HG03469 (cell line): Measurements from ENCODE around the gene TAS2R30.
"Not testable (repeated sequence)": the region's sequence is repeated elsewhere in the genome, so short reads cannot be mapped to it uniquely, and the experiment has no call there.

Experiments
- ATAC-seq: cut with Tn5 transposase; IDR thresholded peaks from one replicate; pipeline ENCODE4 v1.9.1; 2021; ENCODE audit warnings: mild to moderate bottlenecking, moderate library complexity, moderate number of reproducible peaks; ENCODE audit not compliant: unreplicated experiment

Gene TAS2R30

DNA sequence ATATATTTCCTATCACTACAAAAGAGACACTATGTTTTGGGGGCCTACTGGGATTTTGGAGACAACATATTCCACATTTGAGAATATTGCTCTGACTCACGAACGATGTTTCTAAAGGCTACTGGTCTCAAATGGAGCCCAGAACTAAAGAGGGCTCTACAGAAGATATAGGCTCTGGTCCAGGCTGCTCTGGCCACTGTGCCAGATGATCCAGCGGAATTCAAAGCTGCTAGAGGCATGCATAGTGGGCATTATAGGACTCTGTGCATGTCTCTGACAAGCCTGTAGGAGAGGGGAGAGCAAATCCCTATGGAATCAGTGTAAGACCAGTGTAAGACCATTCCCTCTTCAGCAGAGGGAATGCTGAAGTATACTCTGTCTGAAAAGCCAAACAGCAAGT lies 4.1 kb downstream of the TAS2R30 start:
- no peak for ATAC-seq

DNA sequence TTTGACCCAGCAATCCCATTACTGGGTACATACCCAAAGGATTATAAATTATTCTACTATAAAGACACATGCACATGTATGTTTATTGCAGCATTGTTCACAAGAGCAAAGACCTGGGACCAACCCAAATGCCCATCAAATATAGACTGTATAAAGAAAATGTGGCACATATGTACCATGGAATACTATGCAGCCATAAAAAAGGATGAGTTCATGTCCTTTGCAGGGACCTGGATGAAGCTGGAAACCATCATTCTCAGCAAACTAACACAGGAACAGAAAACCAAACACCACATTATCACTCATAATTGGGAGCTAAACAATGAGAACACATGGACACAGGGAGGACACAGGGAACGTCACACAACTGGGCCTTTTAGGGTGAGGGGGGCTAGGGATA lies 20.3 kb downstream of the TAS2R30 start:
- ATAC-seq = not testable (repeated sequence)

- not testable (repeated sequence) for ATAC-seq
Observed at GRCh38 chr12:11111213-11111612, 23.2 kb downstream of the TAS2R30 start.

- no peak for ATAC-seq
Observed at GRCh38 chr12:11108862-11109261, 25.6 kb downstream of the TAS2R30 start.

DNA sequence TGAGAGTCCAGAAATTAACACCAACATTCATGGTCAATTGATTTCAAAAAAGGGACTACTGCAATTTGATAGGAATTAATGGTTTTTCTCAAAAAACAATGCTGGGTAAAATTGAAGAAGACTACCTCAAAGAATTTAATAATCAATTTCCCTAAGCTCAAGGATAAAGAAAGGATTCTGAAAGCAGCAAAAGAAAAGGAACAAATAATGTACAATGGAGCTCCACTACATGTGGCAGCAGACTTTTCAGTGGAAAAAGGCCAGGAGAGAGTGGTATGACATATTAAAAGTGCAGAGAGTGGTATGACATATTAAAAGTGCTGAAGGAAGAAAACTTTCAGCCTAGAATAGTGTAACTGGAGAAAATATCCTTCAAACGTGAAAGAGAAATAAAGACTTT lies 26.7 kb downstream of the TAS2R30 start:
- ATAC-seq = no peak

DNA sequence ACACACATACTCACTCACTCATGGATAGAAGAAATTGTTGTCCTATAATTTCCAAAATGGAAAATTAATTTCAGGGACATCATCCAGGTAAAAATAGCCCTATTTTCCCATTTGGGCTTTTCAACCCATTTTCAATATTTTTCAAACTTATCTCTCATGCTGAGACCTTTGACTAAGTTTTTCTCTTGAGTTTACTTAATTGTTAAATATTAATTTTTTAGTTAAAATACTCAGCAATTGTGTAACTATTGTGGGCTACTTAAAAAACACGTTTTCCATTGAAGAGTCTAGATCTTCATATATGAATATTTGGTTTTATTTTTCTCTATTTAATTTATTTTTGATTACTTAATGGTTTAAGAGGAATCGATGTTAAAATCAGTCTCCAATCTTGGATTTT lies 28.2 kb downstream of the TAS2R30 start:
- ATAC-seq = no peak

GRCh38 chr12:11105546-11105945 lies 28.9 kb downstream of the TAS2R30 start:
- no peak for ATAC-seq

- peak; percentile 81 for ATAC-seq
Observed at GRCh38 chr12:11094910-11095309, 39.5 kb downstream of the TAS2R30 start.

DNA sequence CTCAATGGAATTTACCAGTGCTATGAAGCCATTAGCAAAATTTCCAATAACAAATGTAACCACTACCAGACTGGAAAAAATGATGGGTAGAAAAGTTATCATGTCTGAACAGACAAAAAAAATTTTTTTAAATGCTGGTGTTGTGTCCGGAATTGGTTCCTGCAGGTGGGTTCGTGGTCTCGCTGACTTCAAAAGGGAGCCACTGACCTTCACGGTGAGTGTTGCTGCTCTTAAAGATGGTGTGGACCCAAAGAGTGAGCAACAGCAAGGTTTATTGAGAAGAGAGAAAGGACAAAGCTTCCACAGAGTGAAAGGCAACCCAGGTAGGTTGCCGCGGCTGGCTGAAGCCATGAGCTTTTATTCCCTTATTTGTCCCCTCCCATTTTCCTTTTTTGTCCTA lies 42.3 kb downstream of the TAS2R30 start, which contains the start of gene TAS2R43:
Gene TAS2R43, minus strand, starts transcription at position 186 of the 400 bp plus-strand sequence. Its CDS starts 84 bp downstream, at position 102.
- no peak for ATAC-seq

- ATAC-seq = no peak
Observed at GRCh38 chr12:11089246-11089645, 45.2 kb downstream of the TAS2R30 start.

GRCh38 chr12:11085419-11085818 lies 49.0 kb downstream of the TAS2R30 start:
- ATAC-seq = peak; percentile 65
